Sciatic nerve (tissue), 2 donors: Measurements from ENCODE around the gene SOX8. TPM values are rescaled to one million over a fixed set of nuclear protein-coding genes. Genes with fewer than 3 reads are reported as not detected.
A peak's percentile ranks its signal among the peaks of the same experiment; 100 is the strongest.
"Not testable (repeated sequence)": the region's sequence is repeated elsewhere in the genome, so short reads cannot be mapped to it uniquely, and the experiment has no call there.

Experiments used
- ATAC-seq: fragments of 200-7000 bp; cut with Tn5 transposase; one replicate; pipeline ENCODE4 v1.9.1; 2020; ENCODE audit warnings: mild to moderate bottlenecking, moderate library complexity
- DNase-seq: peaks from one replicate; pipeline ENCODE4 v3.0.0-alpha.2; 2020; ENCODE audit warnings: low spot score
- intact Hi-C: fragments of 100-400 bp; cut with DNase I; formaldehyde crosslinking; loops from one replicate; pipeline ENCODE4 v1.14.2; 2022
- total RNA-seq: library from RNA; stranded (reverse); fragmentation: NEBNext Ultra II Directional; extraction: Animal tissue kit (Norgen Biotek cat#: 25700); gene quantifications from one replicate; pipeline ENCODE4 v1.2.1, GENCODE V29; 2021
- donor health status: DM: no; HTN: no; CAD: no.
- donor health status: DM: no; HTN: no; CAD: no.

The SOX8 gene
- total RNA-seq, 1 donor from 2014 or later = 57.7 TPM

- DNase-seq (no peak), ATAC-seq (no peak)
- intact Hi-C loops = no loop called here
Observed at GRCh38 chr16:1012722-1013592, 31.4 kb downstream of the SOX8 start.

GRCh38 chr16:1013593-1013900 lies 32.0 kb downstream of the SOX8 start:
- no peak for DNase-seq
- no peak for ATAC-seq
- intact Hi-C loops = no loop called here

- ATAC-seq = no peak
- DNase-seq = no peak
- intact Hi-C loops = no loop called here
Observed at GRCh38 chr16:1014221-1014620, 32.7 kb downstream of the SOX8 start.

GRCh38 chr16:1014771-1015495 lies 33.4 kb downstream of the SOX8 start:
- intact Hi-C loops = no loop called here
- DNase-seq (no peak), ATAC-seq (peak; percentile 60)

GRCh38 chr16:1018447-1019198 lies 37.1 kb downstream of the SOX8 start:
- intact Hi-C loops = no loop called here
- ATAC-seq (no peak), DNase-seq (no peak)

- DNase-seq = no peak
- intact Hi-C loops = no loop called here
- ATAC-seq = peak; percentile 83
Observed at GRCh38 chr16:1019231-1020090, 37.9 kb downstream of the SOX8 start.

GRCh38 chr16:1020091-1020399 lies 38.5 kb downstream of the SOX8 start:
- no peak for DNase-seq
- intact Hi-C loops = no loop called here
- ATAC-seq = no peak

GRCh38 chr16:1020591-1020990 lies 39.0 kb downstream of the SOX8 start:
- no peak for ATAC-seq
- intact Hi-C loops = no loop called here
- no peak for DNase-seq

GRCh38 chr16:1021553-1022160 lies 40.1 kb downstream of the SOX8 start:
- ATAC-seq = no peak
- intact Hi-C loops = no loop called here
- no peak for DNase-seq

- no peak for ATAC-seq
- intact Hi-C loops = no loop called here
Observed at GRCh38 chr16:1022466-1022865, 40.9 kb downstream of the SOX8 start.

GRCh38 chr16:1024138-1024537 lies 42.6 kb downstream of the SOX8 start:
- no peak for DNase-seq
- intact Hi-C loops = no loop called here
- no peak for ATAC-seq

More at GRCh38 chr16:1022466-1022865, 40.9 kb downstream of the SOX8 start:
- no peak for DNase-seq

- ATAC-seq, intact Hi-C loops, DNase-seq: not testable (repeated sequence)
Observed at GRCh38 chr16:1025183-1025809, 43.7 kb downstream of the SOX8 start.

GRCh38 chr16:1026057-1026783 lies 44.6 kb downstream of the SOX8 start:
- DNase-seq (no peak), ATAC-seq (no peak)
- intact Hi-C loops = no loop called here

GRCh38 chr16:1026784-1027500 lies 45.4 kb downstream of the SOX8 start:
- peak; percentile 8 for ATAC-seq
- intact Hi-C loops = no loop called here
- DNase-seq = no peak

GRCh38 chr16:1027501-1027815 lies 45.9 kb downstream of the SOX8 start:
- ATAC-seq (no peak), DNase-seq (no peak)
- intact Hi-C loops = no loop called here

- ATAC-seq = no peak
- DNase-seq = no peak
- intact Hi-C loops = no loop called here
Observed at GRCh38 chr16:1028056-1028455, 46.5 kb downstream of the SOX8 start.
